Bronchus fibroblast of lung (primary cell): ENCODE results near the gene LCN6. TPM values are rescaled to one million over a fixed set of nuclear protein-coding genes. Genes with fewer than 3 reads are reported as not detected.

Source experiments
- total RNA-seq: library from RNA; depleted of rRNA; stranded (reverse); fragments of >200 nt; gene quantifications from 2 replicates; pipeline ENCODE4 v1.2.3, GENCODE V29; 2015

The LCN6 gene, protein sequence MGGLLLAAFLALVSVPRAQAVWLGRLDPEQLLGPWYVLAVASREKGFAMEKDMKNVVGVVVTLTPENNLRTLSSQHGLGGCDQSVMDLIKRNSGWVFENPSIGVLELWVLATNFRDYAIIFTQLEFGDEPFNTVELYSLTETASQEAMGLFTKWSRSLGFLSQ
- total RNA-seq: not detected in 2 replicates

DNA sequence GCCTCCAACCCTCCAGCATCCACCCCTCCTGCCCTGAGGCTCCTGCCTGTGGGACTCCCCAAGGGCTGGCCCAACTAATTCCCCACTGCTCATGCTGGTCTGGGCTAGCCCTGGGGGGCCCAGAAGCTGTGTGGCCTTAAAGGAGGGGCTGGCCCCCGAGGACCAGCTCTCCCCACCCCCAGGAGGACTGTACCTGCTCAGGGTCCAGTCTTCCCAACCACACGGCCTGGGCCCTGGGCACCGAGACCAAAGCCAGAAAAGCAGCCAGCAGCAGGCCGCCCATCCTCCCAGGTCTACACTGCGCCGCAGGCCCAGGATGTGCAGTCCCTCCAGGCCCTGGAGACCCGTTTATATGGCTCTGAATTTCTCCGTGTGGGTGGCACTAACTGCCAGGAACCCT lies at the start of gene LCN6:
TSS of gene LCN6 (minus strand) at position 325 of the 400 bp plus-strand sequence. CDS start at position 283, 42 bp downstream.

DNA sequence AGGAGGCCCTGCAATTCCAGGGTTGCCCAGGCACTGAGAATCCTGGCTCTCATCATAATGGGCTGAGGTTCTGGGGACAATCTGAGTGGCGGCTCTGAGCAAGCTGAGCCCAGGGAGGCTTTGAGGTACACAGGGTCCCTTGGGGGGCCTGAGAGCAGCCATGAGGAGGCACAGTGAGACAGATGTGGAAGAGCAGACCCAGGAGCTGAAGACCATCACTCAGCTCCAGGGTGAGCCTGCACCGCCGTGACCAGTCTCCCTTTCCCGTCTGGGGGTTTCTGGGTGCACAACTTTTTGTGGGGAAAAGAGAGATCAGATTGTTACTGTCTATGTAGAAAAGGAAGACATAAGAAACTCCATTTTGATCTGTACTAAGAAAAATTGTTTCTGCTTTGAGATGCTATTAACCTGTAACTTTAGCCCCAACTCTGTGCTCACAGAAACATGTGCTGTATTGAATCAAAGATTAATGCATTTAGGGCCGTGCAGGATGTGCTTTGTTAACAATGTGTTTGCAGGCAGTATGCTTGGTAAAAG lies 48.0 kb upstream of the LCN6 start, which contains the start of gene CCDC183:
TSS of gene CCDC183 (plus strand) at position 101 of the 537 bp plus-strand sequence. CDS start at position 161, 60 bp downstream.

DNA sequence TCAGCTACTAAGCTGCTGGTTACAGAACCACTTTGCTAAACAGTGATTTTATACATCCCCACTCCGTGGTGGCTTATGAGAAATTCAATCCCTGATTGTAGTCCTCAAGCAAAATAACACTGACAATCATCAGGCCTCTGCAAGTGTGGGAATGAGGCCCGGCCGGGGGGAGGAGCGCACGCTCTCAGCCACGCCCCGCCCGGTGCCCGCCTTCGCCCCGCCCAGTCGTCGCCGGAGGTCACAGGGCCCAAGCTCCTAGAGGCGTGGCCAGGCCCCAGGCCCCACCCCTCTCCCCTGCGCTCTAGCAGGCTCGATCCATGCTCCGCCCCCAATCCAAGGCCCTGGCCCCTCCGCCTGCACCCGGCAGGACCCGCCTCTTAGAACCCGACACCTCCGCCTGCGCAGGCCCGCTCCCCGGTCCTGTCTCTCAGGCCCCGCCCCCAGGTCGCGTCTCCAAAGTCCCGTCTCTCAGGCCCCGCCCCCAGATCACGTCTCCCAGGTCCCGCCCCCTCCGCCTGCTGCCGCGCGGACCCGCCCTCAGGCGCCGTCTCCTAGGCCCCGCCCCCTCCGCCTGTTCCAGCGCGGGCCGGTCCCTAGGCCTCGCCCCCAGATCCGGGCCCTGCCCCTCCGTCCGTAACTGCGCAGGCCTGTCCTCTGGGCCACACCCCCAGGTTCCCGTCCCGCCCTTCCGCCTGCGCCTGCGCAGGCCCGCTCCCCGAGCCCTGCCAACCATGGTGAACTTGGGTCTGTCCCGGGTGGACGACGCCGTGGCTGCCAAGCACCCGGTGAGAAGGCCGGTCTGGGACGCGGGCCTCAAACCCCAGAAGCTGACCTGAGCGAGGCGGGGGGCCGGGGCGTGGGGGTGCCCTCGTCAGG lies 42.6 kb upstream of the LCN6 start, which contains the start of gene TMEM141:
TSS of gene TMEM141 (plus strand) at position 705 of the 876 bp plus-strand sequence. CDS start at position 732, 27 bp downstream.

DNA sequence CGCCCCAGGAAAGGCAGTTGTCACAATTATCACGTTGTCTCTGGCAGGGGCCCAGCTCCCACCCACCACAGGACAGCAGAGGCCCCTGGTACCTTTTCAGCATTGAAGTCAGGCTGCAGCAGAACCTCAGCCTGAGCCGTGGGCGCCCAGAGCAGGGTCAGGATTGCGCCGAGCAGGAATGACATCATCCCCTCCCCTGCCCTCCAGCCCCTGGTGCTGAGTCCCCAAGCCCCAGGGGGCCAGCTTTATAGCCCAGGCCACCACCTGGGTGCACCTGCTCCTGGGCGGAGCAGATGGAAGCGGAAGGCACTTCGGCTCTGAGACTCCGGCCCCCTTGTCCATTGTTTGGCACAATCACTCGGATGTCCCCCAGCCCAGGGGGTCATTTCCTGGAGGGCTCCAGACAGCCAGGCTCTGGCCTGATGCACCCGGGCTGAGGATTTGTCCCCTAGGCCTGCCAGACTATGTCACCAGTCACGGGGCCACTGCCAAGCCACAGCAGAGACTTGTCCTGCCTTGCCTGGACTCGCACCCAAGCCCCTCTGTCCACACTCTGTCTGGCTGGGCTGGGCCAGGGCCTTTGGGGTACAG lies 16.1 kb upstream of the LCN6 start, which contains the start of gene LCN15:
TSS of gene LCN15 (minus strand) at position 218 of the 591 bp plus-strand sequence. CDS start at position 188, 30 bp downstream.

DNA sequence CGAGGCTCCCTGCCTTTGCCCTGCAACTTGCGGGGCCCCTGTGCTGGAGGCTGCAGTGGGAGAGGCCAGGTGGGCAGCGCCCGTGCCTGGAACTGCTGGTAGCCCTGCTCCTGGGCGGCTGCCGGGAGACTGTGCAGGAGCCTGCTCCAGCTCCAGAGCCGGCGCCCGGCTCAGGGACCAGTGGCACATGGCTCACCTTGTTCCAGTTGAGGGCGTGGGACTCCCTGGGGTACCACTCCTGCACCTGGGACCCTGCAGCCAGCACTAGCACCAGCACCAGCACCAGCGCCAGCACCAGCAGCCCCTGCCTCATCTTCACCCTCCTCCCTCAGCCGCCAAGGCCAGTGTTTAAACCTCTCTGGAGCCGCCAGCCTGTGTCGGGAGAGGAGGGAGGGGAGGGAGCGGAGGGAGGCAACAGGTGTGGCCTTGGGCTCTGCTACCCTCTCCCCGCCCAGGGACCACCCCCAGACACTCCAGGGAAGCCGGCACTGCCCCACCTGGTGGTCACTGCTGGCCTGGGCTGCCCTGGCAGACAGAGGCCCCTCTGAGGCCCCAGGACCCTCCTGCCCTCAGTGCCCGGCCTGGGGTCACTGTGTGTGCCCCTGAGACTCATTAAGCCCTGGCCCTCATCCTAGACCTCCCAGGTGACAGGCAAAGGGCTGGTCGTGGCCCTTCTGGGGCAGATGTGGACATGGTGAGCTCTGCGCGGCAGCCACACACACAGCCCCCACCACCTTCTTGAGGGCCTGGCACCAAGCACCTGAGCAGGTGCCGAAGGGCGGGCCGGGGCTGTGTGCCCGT lies 5.5 kb downstream of the LCN6 start, which contains the start of gene LCN10:
TSS of gene LCN10 (minus strand) at position 350 of the 801 bp plus-strand sequence. CDS start at position 313, 37 bp downstream.

DNA sequence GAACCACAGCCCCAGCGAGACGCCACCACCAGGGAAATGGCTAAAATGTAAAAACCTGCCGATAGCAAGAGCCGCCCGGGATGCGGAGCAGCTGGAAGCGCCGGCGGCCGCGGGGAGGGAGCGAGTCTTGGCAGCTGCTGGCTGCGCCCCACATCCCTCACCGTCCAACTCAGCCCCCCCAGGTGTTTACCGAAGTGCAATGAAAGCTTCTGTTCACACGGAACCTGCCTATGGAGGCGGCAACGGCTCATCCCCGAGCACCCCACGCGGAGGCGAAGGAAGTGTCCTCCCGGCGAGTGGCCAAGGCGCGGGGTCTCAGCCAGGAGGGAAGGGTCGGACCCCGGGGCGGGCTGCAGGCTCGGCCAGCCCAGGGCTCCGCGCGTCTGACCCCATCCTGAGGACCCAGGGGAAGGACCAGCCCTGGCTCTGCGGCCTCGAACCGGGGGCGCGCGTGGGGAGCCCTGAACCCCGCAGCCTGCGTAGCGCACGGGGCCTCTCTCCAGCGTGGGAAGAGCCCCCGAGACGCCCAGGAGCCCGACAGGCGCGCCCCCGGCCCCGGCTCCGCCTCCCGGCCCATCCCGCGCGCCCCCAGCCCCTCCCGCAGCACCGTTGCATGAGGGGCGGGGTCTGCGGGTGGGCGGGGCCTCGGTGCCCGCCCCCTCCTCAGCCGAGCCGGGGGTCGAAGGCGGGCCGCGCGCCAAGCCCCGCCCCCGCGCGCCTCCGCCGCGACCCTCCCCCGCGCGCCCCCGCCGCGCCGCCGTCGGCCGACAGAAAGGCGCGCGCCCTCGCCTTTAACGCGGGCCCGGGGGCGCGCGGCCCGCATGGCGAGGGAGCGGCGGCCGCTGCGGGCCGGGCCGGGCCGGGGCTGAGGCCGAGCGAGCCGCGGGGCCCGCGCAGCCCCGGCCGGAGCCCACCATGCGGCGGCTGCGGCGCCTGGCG lies 36.3 kb downstream of the LCN6 start, which contains the start of gene DIPK1B:
TSS of gene DIPK1B (plus strand) at position 822 of the 939 bp plus-strand sequence. CDS start at position 916, 94 bp downstream.

Other genes starting within 250 kb of the LCN6 start
- gene NOTCH1, start 202.5 kb downstream of the LCN6 start, total RNA-seq: 7.2 and 9.7 TPM in 2 replicates
- 2.1 and 2.4 TPM in 2 replicates for gene EGFL7, start 85.6 kb downstream of the LCN6 start, total RNA-seq
- gene AGPAT2, start 61.1 kb downstream of the LCN6 start, total RNA-seq: 35.5 and 36.6 TPM in 2 replicates
- 1.5 and 2.5 TPM in 2 replicates for gene DIPK1B, start 36.0 kb downstream of the LCN6 start, total RNA-seq
- not detected in 2 replicates for gene LCN10, start 5.6 kb downstream of the LCN6 start, total RNA-seq
- gene LCN8, start 9.7 kb upstream of the LCN6 start, total RNA-seq: not detected in 2 replicates
- gene LCN15, start 16.0 kb upstream of the LCN6 start, total RNA-seq: not detected in 2 replicates
- gene TMEM141, start 42.8 kb upstream of the LCN6 start, total RNA-seq: 85.4 and 89.2 TPM in 2 replicates
- gene CCDC183, start 47.8 kb upstream of the LCN6 start, total RNA-seq: under 0.01 TPM in 1 of 2 replicates, not detected in the other
- 85.8 and 89.3 TPM in 2 replicates for gene RABL6, start 59.4 kb upstream of the LCN6 start, total RNA-seq
- 0.45 and 1.3 TPM in 2 replicates for gene AJM1, start 94.0 kb upstream of the LCN6 start, total RNA-seq
- gene PHPT1, start 100.9 kb upstream of the LCN6 start, total RNA-seq: 119 and 125 TPM in 2 replicates
- gene MAMDC4, start 103.8 kb upstream of the LCN6 start, total RNA-seq: 2.5 and 3.0 TPM in 2 replicates
- gene EDF1, start 117.8 kb upstream of the LCN6 start, total RNA-seq: 491 and 504 TPM in 2 replicates
- gene TRAF2, start 138.0 kb upstream of the LCN6 start, total RNA-seq: 9.1 and 9.4 TPM in 2 replicates
- gene FBXW5, start 196.2 kb upstream of the LCN6 start, total RNA-seq: 113 and 115 TPM in 2 replicates
- not detected in 2 replicates for gene C8G, start 196.7 kb upstream of the LCN6 start, total RNA-seq
- not detected in 2 replicates for gene LCN12, start 203.7 kb upstream of the LCN6 start, total RNA-seq
- 2.4 TPM in 1 of 2 replicates, not detected in the other for gene PTGDS, start 229.0 kb upstream of the LCN6 start, total RNA-seq
- under 0.01 TPM in 1 of 2 replicates, not detected in the other for gene LCNL1, start 234.5 kb upstream of the LCN6 start, total RNA-seq
- 30.6 and 32.9 TPM in 2 replicates for gene PAXX, start 243.9 kb upstream of the LCN6 start, total RNA-seq
- gene CLIC3, start 248.0 kb upstream of the LCN6 start, total RNA-seq: 1.3 and 4.0 TPM in 2 replicates